K562 (cell line): ENCODE measurements around the gene TRMT1. TPM values are rescaled to one million over a fixed set of nuclear protein-coding genes. Genes with fewer than 3 reads are reported as not detected.

Experiments
- DPF2 ChIP-seq: fragments of 450-650 bp; IDR thresholded peaks from 2 replicates; pipeline ENCODE4 v1.6.1; 2016
- ELF4 ChIP-seq: fragments of 450-650 bp; formaldehyde crosslinking; IDR thresholded peaks from 2 replicates; pipeline ENCODE4 v1.4.0; 2022; ENCODE audit warnings: missing genetic modification characterization
- FUS ChIP-seq: fragments of 200-400 bp; formaldehyde crosslinking; optimal IDR thresholded peaks from 2 replicates; pipeline ENCODE3; 2017; ENCODE audit warnings: low read depth, low read length
- HEY1 ChIP-seq: fragments of 250-450 bp; sonication (Bioruptor Pico); IDR thresholded peaks from 2 replicates; pipeline ENCODE4 v1.5.0; 2020; ENCODE audit warnings: mild to moderate bottlenecking, moderate library complexity, borderline replicate concordance
- ILF3 ChIP-seq: fragments of 450-650 bp; IDR thresholded peaks from 2 replicates; pipeline ENCODE4 v1.6.1; 2018; ENCODE audit warnings: antibody characterized with exemption, mild to moderate bottlenecking, moderate library complexity, borderline replicate concordance
- KLF6 ChIP-seq: fragments of 250-450 bp; sonication (Bioruptor Pico); IDR thresholded peaks from 2 replicates; pipeline ENCODE4 v1.4.0; 2020; ENCODE audit warnings: mild to moderate bottlenecking, moderate library complexity, borderline replicate concordance
- PATZ1 ChIP-seq: fragments of 250-450 bp; sonication (Bioruptor Pico); IDR thresholded peaks from 2 replicates; pipeline ENCODE4 v1.5.0; 2020; ENCODE audit warnings: mild to moderate bottlenecking, borderline replicate concordance
- POLR2B ChIP-seq: fragments of 450-650 bp; IDR thresholded peaks from 2 replicates; pipeline ENCODE4 v1.6.1; 2018; ENCODE audit warnings: low read depth; ENCODE audit not compliant: partially characterized antibody
- RAD21 ChIP-seq, 2 experiments: fragments of 250-450 bp in 1 of 2; fragments of 450-650 bp in 1 of 2; sonication (Bioruptor Pico) in 1 of 2; formaldehyde crosslinking in 1 of 2; IDR thresholded peaks in 1 of 2; conservative IDR thresholded peaks in 1 of 2; 2 replicates each; pipeline versions ENCODE4 v1.4.0 to v1.8.0; 2020 to 2022; ENCODE audit warnings: mild to moderate bottlenecking in 2 of 2, moderate library complexity in 1 of 2
- RFX5 ChIP-seq: IDR thresholded peaks from 2 replicates; pipeline ENCODE4 v1.6.1; 2011; ENCODE audit warnings: low read depth, mild to moderate bottlenecking, improper control_type of control experiment, low read length
- RREB1 ChIP-seq: fragments of 250-450 bp; sonication (Bioruptor Pico); IDR thresholded peaks from 2 replicates; pipeline ENCODE4 v1.4.0; 2020
- TFAP4 ChIP-seq: sonication (generic); formaldehyde crosslinking; IDR thresholded peaks from 2 replicates; pipeline ENCODE4 v1.8.0; 2022; ENCODE audit warnings: missing genetic modification reagents, mild to moderate bottlenecking, moderate library complexity, borderline replicate concordance
- ZNF3 ChIP-seq: fragments of 250-450 bp; sonication (Bioruptor Pico); IDR thresholded peaks from 2 replicates; pipeline ENCODE4 v1.5.0; 2021; ENCODE audit warnings: mild to moderate bottlenecking, moderate library complexity
- ZNF395 ChIP-seq: fragments of 200-800 bp; sonication (Bioruptor generic); IDR thresholded peaks from 2 replicates; pipeline ENCODE4 v1.6.1; 2017; ENCODE audit warnings: missing genetic modification characterization, missing compliant biosample characterization
- ZNF695 ChIP-seq: fragments of 450-650 bp; formaldehyde crosslinking; IDR thresholded peaks from 2 replicates; pipeline ENCODE4 v1.4.0; 2020; ENCODE audit warnings: mild to moderate bottlenecking, moderate library complexity
- ZNF77 ChIP-seq: fragments of 250-450 bp; sonication (Bioruptor Pico); IDR thresholded peaks from 2 replicates; pipeline ENCODE4 v1.5.0; 2020
- ZSCAN32 ChIP-seq: fragments of 450-650 bp; formaldehyde crosslinking; IDR thresholded peaks from 2 replicates; pipeline ENCODE4 v1.4.0; 2020; ENCODE audit warnings: mild to moderate bottlenecking, moderate library complexity
- polyA plus RNA-seq, 8 experiments: library from polyadenylated mRNA; depleted of rRNA in 4 of 8; stranded (reverse) in 5 of 8; unstranded in 3 of 8; fragments of >200 nt; fragmentation: Nextera tagmentation in 2 of 8; fragmentation: Illumina TruSeq in 1 of 8; extraction: Ambion mirVana in 2 of 8; extraction: Trizol in 1 of 8; gene quantifications; 2 replicates each; pipeline versions ENCODE4 v1.2.1 to v1.2.3, GENCODE V29; 2011 to 2014; ENCODE audit warnings: inconsistent platforms in 1 of 8, missing spikeins in 1 of 8
- total RNA-seq, 7 experiments: library from RNA; depleted of rRNA in 6 of 7; stranded (reverse); fragments of >200 nt in 6 of 7; fragmentation: Illumina TruSeq in 2 of 7; extraction: Trizol in 2 of 7; gene quantifications; 2 replicates each; pipeline versions ENCODE4 v1.2.1 to v1.2.3, GENCODE V29; 2011 to 2021; ENCODE audit warnings: low replicate concordance in 1 of 7

TRMT1 gene
- total and polyA plus RNA-seq, 9 of the 15 experiments (the other 6 are each of a cell fraction or from before 2014, with no cell fraction given): 5.8 to 158 (median 54.3) TPM

GRCh38 chr19:13098277-13099072 is 18.1 kb downstream of the TRMT1 start (continued):
- TF ChIP-seq ZNF395 (CRISPR knock-in tag): no peak
- peak; percentile 24; the same call in 1 of the 2 replicates for TF ChIP-seq ZNF695 (CRISPR knock-in tag)
- no peak for TF ChIP-seq FUS
- no peak for TF ChIP-seq RFX5
- peak; percentile 70 for TF ChIP-seq POLR2B
- TF ChIP-seq KLF6 (CRISPR knock-in tag): no peak
- peak; percentile 40; the same call in 1 of the 2 replicates for TF ChIP-seq ZSCAN32
- peak; percentile 91 for TF ChIP-seq ZNF77 (CRISPR knock-in tag)
- TF ChIP-seq RAD21 (CRISPR knock-in tag; conservative IDR thresholded peaks at IDR 0.05 in 1 of 2, IDR thresholded peaks at IDR 0.05 in 1 of 2): peak in 1 of 2 experiments; percentile 19; a peak in 2 of 4 replicates
- peak; percentile 17; the same call in 1 of the 2 replicates for TF ChIP-seq HEY1 (CRISPR knock-in tag)
- peak; percentile 79 for TF ChIP-seq PATZ1 (CRISPR knock-in tag)
- TF ChIP-seq DPF2: 0 out of 2 replicates have a peak, but pooled peaks have one; percentile 30
- TF ChIP-seq TFAP4 (CRISPR knock-in tag): peak; percentile 4; the same call in 1 of the 2 replicates
- peak; percentile 98 for TF ChIP-seq ELF4
- TF ChIP-seq RREB1 (CRISPR knock-in tag): no peak
- peak; percentile 12; the same call in 1 of the 2 replicates for TF ChIP-seq ILF3
- TF ChIP-seq ZNF3 (CRISPR knock-in tag): peak; percentile 32; the same call in 1 of the 2 replicates
